ENCODE results near the gene SLC23A3. TPM values are rescaled to one million over a fixed set of nuclear protein-coding genes. Genes with fewer than 3 reads are reported as not detected.

SLC23A3 gene
- total and polyA plus RNA-seq, 9 of the 15 experiments (the other 6 are each of a cell fraction or from before 2014, with no cell fraction given) = 0.06 to 0.64 (median 0.16) TPM

DNA sequence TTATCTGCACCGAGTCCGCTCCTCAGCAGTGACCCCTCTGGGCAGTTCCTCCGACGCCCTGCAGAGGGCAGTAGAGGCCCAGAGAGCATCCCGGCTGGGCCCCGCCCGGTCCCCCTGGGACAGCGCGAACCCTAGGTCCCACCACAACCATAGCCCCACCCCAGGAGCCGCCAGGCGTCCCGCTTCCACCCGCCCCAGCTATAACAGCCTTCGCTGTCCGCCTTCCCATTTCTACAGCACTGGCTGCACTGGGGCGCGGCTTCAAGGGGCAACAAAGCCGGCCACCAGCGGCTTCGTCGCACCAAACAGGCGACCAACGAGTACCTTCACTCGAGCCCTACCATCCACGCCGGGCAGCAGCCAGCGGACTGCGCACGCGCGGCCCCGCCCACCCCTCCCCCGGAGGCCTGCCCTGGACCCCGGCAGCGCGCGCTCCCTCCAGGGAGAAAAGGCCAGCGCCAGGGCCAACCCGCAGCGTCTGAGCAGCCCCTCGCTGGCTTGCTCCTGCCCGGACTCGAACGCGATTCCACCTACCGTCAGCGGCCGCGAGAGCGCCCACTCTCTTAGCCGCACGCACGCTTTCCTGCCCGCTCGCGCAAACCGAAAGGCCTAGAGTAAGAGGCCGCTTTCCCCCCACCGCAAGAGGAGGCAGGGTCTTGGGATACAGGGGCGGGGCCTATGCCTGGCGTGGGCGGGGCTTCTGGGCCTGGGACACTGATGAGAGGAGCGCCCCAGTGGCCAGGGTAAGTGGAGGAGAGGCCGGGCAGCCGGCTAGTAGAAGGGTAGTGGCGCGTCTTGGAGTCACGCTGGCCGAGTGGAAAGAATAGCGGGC is 9.4 kb downstream of the SLC23A3 start, which contains the start of gene NHEJ1 (continued):
- TF ChIP-seq, protein P1, sequence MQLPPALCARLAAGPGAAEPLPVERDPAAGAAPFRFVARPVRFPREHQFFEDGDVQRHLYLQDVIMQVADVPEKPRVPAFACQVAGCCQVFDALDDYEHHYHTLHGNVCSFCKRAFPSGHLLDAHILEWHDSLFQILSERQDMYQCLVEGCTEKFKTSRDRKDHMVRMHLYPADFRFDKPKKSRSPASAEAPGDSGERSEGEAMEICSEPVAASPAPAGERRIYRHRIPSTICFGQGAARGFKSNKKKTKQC (CRISPR knock-in tag; IDR thresholded peaks at IDR 0.05) = peak; percentile 70; the same call in 1 of the 2 replicates
- TF ChIP-seq MED1 (CRISPR knock-in tag; IDR thresholded peaks at IDR 0.05; ENCODE audit: borderline replicate concordance) (no peak), ZNF780A (CRISPR knock-in tag; IDR thresholded peaks at IDR 0.05) (no peak), MYC (IDR thresholded peaks at IDR 0.05; ENCODE audit: low read depth, low read length) (peak; percentile 69; the same call in 1 of the 2 replicates), MYC (CRISPR knock-in tag; IDR thresholded peaks at IDR 0.05; ENCODE audit: borderline replicate concordance, low read depth) (no peak), SMC3 (conservative IDR thresholded peaks at IDR 0.05; ENCODE audit: insufficient read depth, low read depth, low read length) (peak; percentile 76), CBX2 (IDR thresholded peaks at IDR 0.05; ENCODE audit: insufficient read depth, low read length, poor library complexity, severe bottlenecking) (no peak), TFAM (CRISPR knock-in tag; conservative IDR thresholded peaks at IDR 0.05) (no peak), PHF8 (IDR thresholded peaks at IDR 0.05; ENCODE audit: borderline replicate concordance, low read length) (peak; percentile 92), CHCHD3 (CRISPR knock-in tag; IDR thresholded peaks at IDR 0.05) (no peak), BRCA1 (IDR thresholded peaks at IDR 0.05) (no peak), BRCA1 (CRISPR knock-in tag; IDR thresholded peaks at IDR 0.05) (no peak), ZZZ3 (IDR thresholded peaks at IDR 0.05) (no peak), HDAC1 (IDR thresholded peaks at IDR 0.05) (peak in 1 of 2 experiments; percentile 72; a peak in 2 of 4 replicates), BRD4 (IDR thresholded peaks at IDR 0.05) (no peak), TBL1XR1 (IDR thresholded peaks at IDR 0.05; ENCODE audit: low read length in 2 of 2) (no peak), HMGN3 (IDR thresholded peaks at IDR 0.05; ENCODE audit: borderline replicate concordance, extremely low read depth, insufficient read length, low read depth, low read length) (peak; percentile 33), ZFX (CRISPR knock-in tag; IDR thresholded peaks at IDR 0.05) (peak; percentile 97), E2F3 (CRISPR knock-in tag; IDR thresholded peaks at IDR 0.05) (0 out of 2 replicates have a peak, but pooled peaks have one; percentile 68), CTBP1 (IDR thresholded peaks at IDR 0.05; ENCODE audit: borderline replicate concordance) (peak; percentile 20; the same call in 1 of the 2 replicates), POLR2B (IDR thresholded peaks at IDR 0.05; ENCODE audit: low read depth, partially characterized antibody) (peak; percentile 67), SLC30A9 (CRISPR knock-in tag; IDR thresholded peaks at IDR 0.05) (no peak), CBFB (CRISPR knock-in tag; IDR thresholded peaks at IDR 0.05) (no peak; the same call in 1 of the 2 replicates)
- TF ChIP-seq, protein P2, sequence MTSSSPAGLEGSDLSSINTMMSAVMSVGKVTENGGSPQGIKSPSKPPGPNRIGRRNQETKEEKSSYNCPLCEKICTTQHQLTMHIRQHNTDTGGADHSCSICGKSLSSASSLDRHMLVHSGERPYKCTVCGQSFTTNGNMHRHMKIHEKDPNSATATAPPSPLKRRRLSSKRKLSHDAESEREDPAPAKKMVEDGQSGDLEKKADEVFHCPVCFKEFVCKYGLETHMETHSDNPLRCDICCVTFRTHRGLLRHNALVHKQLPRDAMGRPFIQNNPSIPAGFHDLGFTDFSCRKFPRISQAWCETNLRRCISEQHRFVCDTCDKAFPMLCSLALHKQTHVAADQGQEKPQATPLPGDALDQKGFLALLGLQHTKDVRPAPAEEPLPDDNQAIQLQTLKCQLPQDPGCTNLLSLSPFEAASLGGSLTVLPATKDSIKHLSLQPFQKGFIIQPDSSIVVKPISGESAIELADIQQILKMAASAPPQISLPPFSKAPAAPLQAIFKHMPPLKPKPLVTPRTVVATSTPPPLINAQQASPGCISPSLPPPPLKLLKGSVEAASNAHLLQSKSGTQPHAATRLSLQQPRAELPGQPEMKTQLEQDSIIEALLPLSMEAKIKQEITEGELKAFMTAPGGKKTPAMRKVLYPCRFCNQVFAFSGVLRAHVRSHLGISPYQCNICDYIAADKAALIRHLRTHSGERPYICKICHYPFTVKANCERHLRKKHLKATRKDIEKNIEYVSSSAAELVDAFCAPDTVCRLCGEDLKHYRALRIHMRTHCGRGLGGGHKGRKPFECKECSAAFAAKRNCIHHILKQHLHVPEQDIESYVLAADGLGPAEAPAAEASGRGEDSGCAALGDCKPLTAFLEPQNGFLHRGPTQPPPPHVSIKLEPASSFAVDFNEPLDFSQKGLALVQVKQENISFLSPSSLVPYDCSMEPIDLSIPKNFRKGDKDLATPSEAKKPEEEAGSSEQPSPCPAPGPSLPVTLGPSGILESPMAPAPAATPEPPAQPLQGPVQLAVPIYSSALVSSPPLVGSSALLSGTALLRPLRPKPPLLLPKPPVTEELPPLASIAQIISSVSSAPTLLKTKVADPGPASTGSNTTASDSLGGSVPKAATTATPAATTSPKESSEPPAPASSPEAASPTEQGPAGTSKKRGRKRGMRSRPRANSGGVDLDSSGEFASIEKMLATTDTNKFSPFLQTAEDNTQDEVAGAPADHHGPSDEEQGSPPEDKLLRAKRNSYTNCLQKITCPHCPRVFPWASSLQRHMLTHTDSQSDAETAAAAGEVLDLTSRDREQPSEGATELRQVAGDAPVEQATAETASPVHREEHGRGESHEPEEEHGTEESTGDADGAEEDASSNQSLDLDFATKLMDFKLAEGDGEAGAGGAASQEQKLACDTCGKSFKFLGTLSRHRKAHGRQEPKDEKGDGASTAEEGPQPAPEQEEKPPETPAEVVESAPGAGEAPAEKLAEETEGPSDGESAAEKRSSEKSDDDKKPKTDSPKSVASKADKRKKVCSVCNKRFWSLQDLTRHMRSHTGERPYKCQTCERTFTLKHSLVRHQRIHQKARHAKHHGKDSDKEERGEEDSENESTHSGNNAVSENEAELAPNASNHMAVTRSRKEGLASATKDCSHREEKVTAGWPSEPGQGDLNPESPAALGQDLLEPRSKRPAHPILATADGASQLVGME (CRISPR knock-in tag; IDR thresholded peaks at IDR 0.05) = peak; percentile 22; the same call in 1 of the 2 replicates
